GM12892 (cell line): ENCODE measurements around the gene PRSS27.

Experiments
- DNase-seq: peaks from one replicate; pipeline ENCODE4 v3.0.0; 2011; ENCODE audit not compliant: insufficient read length
- FAIRE-seq: peaks from 2 replicates; lab custom pipeline; 2011; peaks lifted over from hg19 to GRCh38; lab: Jason Lieb, UNC
- POLR2A ChIP-seq: IDR thresholded peaks from 2 replicates; pipeline ENCODE4 v1.6.1; 2011; ENCODE audit warnings: low read depth, low read length, control low read depth
- POLR2AphosphoS5 ChIP-seq: IDR thresholded peaks from 2 replicates; pipeline ENCODE4 v1.6.1; 2011; ENCODE audit warnings: low read depth, low read length, control low read depth
- TAF1 ChIP-seq: IDR thresholded peaks from 2 replicates; pipeline ENCODE4 v1.6.1; 2011; ENCODE audit warnings: low read depth, mild to moderate bottlenecking, control low read depth, low read length, borderline replicate concordance

Gene PRSS27

GRCh38 chr16:2761886-2762583 lies 42.0 kb upstream of the PRSS27 start:
- FAIRE-seq (no peak), DNase-seq (no peak)
- TF ChIP-seq POLR2AphosphoS5 (no peak), POLR2A (peak; percentile 1; the same call in 1 of the 2 replicates), TAF1 (no peak)

- no peak for FAIRE-seq
- TF ChIP-seq POLR2A: no peak
- TF ChIP-seq POLR2AphosphoS5: no peak
- no peak for TF ChIP-seq TAF1
These were observed 41.4 kb upstream of the PRSS27 start for GRCh38 chr16:2761472-2761871.

GRCh38 chr16:2757344-2757743 lies 37.3 kb upstream of the PRSS27 start:
- no peak for TF ChIP-seq POLR2A
- TF ChIP-seq TAF1: no peak
- no peak for TF ChIP-seq POLR2AphosphoS5
- FAIRE-seq: no peak
- DNase-seq: no peak

More at GRCh38 chr16:2761472-2761871, 41.4 kb upstream of the PRSS27 start:
- no peak for DNase-seq

GRCh38 chr16:2756288-2757015 lies 36.4 kb upstream of the PRSS27 start:
- TF ChIP-seq TAF1 (no peak), POLR2A (no peak), POLR2AphosphoS5 (no peak)
- DNase-seq (no peak), FAIRE-seq (no peak)

- TF ChIP-seq POLR2AphosphoS5 (no peak), POLR2A (0 out of 2 replicates have a peak, but pooled peaks have one; percentile 3)
- FAIRE-seq (no peak), DNase-seq (no peak)
These were observed 35.1 kb upstream of the PRSS27 start for GRCh38 chr16:2755158-2755557.

- no peak for FAIRE-seq
- TF ChIP-seq POLR2A: no peak; the same call in 1 of the 2 replicates
- no peak for TF ChIP-seq POLR2AphosphoS5
- TF ChIP-seq TAF1: no peak
These were observed 33.7 kb upstream of the PRSS27 start for GRCh38 chr16:2753733-2754020.

GRCh38 chr16:2752850-2753732 lies 33.1 kb upstream of the PRSS27 start:
- peak; percentile 78 for DNase-seq
- FAIRE-seq: no peak
- no peak for TF ChIP-seq TAF1
- no peak for TF ChIP-seq POLR2AphosphoS5
- TF ChIP-seq POLR2A: no peak

More at GRCh38 chr16:2753733-2754020, 33.7 kb upstream of the PRSS27 start:
- no peak for DNase-seq

- DNase-seq: peak; percentile 94
- peak; percentile 72; the same call in 1 of the 2 replicates for TF ChIP-seq POLR2AphosphoS5
- peak; percentile 93 for TF ChIP-seq POLR2A
- peak; percentile 80 for TF ChIP-seq TAF1
- peak; percentile 97 for FAIRE-seq
These were observed 32.2 kb upstream of the PRSS27 start, which contains the start of gene SRRM2 for GRCh38 chr16:2752035-2752849. Gene SRRM2 (plus strand): TSS chr16:2752638. CDS start chr16:2756365, 3,727 bp downstream.

- DNase-seq (peak; percentile 89), FAIRE-seq (no peak)
- TF ChIP-seq POLR2AphosphoS5 (no peak; the same call in 1 of the 2 replicates), POLR2A (peak; percentile 36; the same call in 1 of the 2 replicates)
These were observed 31.6 kb upstream of the PRSS27 start for GRCh38 chr16:2751577-2752034.

- no peak for DNase-seq
- no peak for FAIRE-seq
- no peak for TF ChIP-seq TAF1
- TF ChIP-seq POLR2A: no peak
- TF ChIP-seq POLR2AphosphoS5: no peak
These were observed 29.9 kb upstream of the PRSS27 start for GRCh38 chr16:2749936-2750335.

GRCh38 chr16:2749476-2749875 lies 29.5 kb upstream of the PRSS27 start:
- DNase-seq (no peak), FAIRE-seq (no peak)
- TF ChIP-seq POLR2AphosphoS5 (no peak), POLR2A (no peak), TAF1 (no peak)
